G401.6 (cell line): ENCODE results near the gene CDHR3.

ENCODE experiments used
- FAIRE-seq: peaks from 2 replicates; lab custom pipeline; 2012; peaks lifted over from hg19 to GRCh38; lab: Jason Lieb, UNC

The CDHR3 gene

DNA sequence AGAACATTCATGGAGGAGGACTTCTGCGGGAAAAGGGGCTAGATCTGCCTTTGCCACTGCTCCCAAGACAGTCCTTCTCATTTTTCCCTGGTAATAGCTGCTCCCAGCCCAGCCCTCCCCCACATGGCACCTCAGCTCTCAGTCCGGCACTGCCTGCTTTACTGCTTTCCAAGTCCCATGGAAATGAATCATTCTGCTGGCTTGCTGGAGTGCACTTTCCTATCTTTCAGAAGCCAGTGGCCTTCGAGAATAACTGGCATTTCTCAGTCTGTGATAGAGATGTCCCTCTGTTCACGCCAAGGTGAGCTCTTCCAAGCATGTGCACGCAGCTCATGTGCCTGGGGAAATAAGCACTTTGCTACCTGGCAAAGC is 87.7 kb downstream of the CDHR3 start:
- FAIRE-seq, result no peak

DNA sequence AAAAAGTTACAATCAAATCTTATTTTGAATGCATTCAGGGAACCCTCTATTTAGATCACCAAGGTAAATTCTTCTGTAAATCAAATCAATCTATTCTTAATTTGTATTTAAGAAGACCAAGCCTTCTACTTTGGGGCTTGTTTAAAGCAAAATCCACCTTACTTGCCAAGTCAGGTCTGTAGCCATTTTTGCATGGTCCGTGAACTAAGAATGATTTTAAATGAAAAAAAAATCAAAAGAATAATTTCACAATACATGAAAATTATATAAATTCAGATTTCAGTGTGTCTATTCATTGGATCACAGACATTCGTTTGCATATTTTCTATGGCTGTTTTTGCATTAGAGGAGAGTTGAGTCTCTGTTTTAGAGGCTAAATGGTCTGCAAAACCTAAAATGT is 89.6 kb downstream of the CDHR3 start:
- no peak for FAIRE-seq

DNA sequence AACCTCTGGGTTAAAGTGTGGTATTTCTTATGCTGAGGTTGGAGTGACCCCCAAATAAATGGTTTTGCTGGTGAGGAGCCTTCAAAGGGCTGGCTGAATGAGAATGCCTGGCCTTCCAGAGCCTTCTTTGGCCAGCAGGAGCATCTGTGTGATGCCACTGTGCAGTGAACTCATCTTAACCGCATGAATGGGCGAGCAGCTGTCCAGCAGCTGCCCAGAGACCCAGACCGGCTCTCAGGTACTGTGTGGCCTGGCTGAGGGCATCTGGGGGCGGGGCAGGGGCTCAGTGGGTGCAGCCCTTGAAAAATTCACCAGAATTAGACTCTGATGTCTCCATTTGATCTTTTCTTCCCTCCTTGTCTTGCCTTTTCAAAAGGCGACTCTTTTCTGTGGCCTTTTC is 90.0 kb downstream of the CDHR3 start:
- no peak for FAIRE-seq

DNA sequence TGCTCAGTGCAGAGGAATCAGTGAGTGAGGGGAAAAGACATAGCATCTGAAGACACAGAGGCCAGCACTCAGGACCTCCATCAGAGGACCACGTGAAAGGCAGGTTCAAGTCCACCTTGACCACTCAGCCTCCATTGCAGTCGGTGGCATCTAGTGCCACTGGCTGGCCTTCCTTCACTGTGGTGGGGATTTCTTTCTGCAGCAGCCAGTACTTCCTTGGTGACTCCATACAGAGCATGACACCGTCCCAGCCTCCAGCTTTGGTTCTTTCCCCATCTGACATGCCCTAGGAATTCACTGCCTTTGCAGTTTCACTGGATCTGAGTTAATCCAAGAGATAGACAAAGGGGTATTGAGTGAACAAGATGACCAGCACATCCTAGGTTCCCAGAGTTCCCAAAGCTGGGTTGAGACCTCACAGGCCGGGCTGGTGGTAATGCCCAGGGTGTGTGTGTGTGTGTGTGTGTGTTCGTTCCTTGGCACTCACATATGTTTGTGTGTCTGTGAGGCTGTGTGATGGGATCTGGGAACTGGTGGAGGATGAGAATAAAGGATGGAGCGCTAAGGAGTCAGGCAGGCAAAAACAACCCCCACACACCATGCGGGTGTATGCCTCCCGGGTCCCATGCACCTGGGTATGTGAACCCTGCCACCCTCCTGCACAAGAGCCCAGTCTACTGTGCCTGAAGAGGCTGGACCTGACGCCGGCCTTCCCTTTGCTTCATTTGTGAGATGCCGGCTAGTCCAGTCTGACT is 91.3 kb downstream of the CDHR3 start:
- no peak for FAIRE-seq

DNA sequence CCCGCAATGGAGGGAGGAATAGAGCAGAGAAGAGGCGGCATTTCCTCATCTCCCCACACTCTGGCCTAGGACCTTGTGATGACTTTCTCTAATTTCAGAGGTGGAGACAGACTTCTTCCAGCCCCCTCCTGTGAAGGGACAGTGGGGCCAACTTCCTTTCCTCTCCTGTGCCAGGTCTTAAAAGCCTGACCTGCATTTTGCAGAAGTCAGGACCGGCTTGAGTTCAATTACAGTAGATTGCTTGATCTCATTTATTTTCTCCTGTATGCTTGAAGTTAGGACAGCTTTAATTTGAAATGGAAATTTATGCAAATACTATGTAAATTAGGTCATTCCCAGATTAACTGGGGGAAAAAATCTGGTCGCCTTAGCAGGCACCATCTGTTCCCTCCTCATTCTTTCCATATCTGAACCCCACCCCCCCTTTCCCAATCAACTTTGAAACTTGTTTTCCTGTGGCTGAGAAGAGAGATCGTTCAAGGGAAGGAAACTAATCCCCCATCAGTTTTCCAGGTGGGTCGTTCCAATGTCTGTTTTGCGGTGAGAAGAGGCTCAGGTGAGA is 92.0 kb downstream of the CDHR3 start:
- FAIRE-seq, result no peak

DNA sequence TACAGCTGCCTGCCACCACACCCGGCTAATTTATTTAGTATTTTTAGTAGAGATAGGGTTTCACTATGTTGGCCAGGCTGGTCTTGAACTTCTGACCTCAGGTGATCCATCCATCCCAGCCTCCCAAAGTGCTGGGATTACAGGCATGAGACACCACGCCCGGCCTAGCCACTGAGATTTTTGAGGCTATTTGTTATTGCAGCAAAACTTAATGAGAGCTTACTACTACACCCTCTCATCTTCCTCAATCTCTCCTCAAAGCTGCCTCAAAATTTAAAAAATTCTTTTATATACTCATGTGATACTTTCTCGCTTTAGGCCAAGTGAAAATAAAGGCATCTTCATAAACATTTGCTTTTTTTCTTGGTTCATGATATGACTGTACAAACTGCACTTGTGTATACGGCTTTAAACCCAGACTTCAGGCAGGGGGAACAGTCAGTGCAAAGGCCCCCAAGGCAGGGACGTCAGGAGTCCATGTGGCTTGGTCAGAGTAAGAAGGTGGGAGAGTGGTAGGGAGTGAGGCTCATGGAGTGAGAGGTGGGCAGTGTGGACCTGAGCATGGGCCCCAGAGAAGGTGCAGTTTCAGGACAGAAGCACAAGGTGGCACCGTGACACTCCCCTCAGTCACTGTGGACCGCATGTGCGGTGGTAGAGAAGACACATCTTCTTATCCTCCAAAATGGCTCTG is 93.6 kb downstream of the CDHR3 start:
- FAIRE-seq, result no peak

DNA sequence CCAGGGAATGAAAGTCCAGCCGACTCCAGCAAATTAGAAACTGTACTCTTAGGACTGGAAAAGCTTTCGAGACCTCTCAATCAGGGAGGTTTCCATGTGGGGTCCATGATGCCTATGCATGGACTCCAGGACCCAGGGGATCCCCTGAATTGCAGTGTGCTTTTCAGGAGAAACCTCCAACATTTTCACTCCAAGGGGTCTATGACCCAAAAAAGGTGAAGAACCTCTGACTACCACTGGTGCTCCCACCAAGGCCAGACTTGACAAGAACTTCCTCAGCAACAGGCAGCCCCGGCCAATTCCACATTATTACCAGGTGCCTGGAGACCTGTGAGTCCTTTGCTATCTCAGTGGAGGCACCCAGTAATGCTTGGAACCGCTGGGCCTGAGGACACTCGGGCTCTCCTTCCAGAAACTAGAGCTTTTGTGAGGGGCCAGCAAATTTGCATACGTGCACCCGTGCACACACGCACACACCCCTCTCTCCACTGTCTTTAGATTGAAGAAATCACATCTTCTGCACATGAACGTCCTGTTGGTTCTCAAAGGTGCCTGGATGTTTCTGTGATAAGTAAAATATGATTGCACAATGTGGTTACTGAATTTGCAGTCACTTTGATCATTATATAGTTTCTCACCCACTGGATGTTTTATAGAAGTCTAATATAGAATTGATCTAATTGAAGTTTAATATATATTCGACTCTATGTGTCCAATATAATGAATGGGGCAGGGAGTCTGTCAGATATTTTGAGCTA is 94.3 kb downstream of the CDHR3 start:
- FAIRE-seq, result no peak

DNA sequence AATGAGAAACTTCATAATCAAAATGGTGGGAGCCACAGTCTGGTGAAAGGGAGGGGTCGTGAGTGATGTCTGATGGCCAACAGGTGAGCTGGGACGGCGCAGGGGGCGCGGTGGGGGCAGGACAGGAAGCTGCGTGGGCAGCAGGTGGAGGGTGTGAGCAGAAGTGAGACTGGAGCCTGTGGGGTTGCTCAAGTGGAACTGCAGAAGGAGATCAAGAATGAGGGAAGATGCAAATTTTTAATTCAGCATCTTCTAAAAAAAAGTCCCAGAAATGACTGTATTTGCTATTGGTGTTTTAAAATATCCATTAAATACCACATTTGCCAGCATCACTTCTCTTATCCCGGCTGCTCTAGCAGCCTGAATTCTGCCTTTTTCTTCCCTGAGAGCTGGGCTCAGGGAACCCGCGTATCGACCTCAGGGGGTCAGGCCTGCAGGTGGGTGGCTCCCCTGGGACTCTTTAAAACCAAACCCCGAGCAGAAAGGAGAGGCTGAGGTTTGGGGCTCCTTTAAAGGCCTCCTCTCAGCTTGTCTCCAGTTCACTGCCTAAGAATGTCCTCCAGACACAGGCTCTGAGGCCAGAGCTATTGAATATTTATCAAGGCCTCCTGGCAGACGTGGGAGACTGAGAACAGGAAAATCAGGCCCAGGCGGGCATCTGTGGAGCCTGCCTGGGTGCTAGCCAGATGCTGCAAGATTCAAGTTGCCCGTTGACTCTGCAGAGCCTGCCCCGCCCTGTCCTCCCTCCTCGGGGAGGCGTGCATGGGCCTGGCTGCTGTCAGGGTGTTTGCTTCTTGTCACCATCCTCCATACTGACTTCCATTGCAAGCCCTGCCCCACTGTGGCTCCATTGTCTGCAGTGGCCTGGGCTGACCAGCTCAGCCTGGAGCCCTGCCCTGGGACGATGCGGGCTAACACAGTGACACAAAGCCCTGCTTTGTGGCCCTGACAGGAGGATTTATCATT is 95.2 kb downstream of the CDHR3 start:
- FAIRE-seq, result no peak

DNA sequence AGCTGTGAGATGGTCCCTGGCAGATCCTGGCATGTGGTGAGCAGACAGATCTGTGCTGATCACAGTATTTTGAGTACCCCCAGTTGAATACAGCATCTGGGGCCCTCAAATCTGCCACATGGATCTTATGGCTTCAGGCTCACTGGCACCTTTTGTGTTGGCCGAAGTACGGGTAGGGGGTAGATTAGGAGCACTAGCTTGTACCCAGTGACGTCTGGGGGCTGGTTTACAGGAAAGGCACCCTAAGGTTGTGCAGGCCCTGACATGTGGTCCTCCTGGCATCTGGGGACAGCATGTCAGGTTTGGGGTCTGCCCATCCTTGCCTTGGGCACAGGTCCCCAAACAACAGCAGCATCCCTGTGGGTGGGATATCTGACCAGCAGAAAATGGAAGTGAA is 95.9 kb downstream of the CDHR3 start:
- FAIRE-seq, result no peak

DNA sequence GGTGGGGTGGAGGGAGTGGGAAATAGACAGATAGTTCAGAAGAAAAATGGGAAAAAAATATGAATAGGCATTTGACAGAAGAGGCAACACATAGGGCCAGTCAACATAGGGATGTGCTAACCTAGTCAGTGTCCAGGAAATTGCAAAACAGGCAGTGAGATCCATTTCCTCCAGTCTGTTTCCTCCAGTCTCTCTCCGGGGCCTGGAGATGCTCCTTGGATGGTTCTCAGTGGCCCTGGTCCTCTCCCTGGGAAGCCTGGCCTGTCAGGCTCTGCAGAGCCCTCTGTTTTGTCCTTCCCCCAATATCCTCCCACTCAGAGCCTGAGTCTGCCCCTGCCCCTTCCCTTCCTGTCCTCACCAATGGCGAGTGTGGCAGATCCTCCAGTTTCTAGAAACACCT is 96.5 kb downstream of the CDHR3 start:
- FAIRE-seq, result no peak

DNA sequence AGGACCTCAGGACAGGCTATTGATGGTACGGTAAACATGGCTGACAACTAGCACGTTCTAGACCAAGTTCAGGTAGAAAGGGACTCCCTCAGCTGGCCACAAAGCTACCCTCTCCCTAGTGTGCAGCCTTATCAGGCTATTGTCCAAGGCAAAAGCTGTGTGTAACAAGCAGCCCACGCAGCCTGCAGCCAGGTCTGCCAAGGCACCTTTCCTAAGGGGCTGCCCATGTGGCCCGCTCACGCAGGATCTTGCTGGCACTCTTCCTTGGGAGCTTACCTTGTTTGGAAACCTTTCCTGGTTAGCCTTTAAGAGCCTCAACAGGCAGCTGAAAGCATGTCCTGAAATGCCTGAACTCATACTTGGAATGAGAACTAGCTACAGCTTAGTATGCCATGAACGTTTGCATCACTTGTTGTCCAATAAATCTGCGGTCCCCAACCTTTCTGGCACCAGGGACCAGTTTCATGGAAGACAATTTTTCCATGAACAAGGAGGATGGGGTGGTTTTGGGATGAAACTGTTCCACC is 97.4 kb downstream of the CDHR3 start:
- FAIRE-seq, result no peak

DNA sequence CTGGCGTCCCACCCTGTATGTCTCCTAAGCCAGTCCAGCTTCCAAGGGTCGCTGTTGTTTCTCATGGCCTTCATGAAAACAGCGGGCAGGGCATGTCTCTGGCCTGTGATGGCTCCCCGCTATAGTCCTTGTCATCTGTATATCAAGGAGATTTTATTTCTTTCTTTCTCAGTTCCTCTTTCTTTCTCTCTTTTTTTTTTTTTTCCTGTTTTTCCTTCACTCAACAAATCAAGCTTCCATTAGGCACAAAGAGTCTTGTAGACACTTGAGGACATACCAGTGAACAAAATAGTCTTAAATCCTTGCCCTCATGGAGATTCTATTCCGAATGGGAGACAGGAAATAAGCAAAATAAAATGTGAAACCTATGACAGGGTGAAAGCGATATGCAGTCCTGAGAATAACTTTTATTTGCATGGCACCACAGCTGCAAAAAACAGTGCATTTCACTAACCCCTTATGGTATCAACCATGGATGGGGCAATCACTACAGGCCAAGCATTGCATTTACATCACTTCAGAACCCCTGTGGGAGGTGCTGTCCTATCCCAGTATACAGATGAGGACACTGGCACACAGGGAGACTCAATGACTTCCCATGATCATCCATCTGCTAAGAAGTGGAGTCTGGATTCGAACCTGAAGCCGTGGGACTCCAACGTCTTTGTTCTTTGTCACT is 98.4 kb downstream of the CDHR3 start:
- no peak for FAIRE-seq

DNA sequence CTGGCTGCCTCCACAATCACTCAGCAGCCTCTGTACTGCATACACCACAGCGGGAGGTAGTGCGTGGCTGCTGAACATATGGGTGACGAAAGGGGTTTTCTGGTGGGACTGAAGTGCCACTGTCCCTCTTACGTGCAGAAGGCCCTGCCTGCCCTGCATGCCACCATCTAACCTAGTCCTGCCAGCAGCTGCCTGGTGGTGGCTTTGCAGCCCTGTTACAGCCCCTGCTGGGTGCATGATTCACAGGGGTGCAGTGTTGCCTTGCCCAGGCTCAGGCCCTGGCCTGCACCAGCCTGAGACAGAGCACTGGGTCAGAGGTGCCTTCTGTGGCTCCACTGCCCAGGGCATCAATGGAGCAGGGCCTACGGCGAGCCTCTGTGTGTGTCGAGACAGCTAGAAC is 98.9 kb downstream of the CDHR3 start:
- no peak for FAIRE-seq

DNA sequence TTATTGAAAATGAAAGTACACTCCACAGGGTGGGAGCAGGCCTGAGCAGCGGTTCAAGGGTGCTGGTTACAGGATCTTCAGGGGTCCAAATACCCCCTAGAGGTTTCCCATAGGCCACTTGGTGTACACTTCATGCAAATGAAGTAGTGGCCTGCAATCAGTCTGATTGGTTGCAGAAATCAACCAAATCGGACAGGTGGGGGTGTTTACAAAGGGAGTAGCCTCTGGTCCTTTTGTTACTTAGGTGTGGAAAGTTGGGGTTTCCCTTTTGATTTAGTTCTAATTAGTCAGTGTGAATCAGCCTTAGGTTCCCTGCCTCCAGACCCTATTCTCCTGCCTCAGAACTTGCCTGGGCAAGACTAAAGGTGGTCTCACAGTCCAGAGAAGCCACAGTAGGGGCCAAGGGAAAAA is 99.5 kb downstream of the CDHR3 start:
- FAIRE-seq, result no peak

DNA sequence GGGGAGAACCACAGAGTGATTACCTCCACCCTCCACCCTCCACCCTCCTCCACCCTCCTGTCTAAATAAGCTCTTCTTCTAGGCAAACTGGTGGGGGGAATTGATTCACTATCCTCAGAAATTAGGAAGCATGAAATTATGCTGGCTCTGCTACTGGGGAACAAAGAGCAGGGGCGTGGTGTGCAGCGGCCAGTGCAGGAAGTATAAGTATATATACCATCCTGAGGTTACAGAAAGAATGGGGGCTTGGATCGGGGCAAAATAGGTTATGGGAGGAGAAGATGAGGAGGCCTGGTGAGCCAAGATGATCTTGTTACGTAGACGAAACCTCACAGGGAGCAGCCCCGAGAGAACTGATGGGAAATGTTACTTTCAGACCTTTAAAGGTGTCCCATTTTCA is 100.0 kb downstream of the CDHR3 start:
- FAIRE-seq, result no peak

DNA sequence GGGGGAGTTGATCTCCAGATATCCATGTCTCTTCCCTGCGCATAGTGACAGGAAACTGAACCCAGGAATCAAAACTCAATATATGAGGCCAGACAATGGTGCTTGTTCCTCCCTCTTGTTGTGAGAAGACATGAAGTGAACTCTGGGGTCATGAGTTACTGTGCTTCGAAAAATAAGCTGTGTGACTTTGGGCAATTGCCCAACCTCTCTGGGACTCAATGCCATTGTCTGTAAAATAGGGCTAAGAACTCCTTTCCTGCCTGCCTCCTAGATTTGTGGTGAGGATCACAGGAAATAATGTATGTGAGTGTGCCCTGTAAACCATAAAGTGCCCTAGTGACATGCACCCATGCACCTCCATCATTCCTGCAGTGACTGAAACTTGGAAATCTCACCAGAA is 100.6 kb downstream of the CDHR3 start:
- FAIRE-seq, result no peak

DNA sequence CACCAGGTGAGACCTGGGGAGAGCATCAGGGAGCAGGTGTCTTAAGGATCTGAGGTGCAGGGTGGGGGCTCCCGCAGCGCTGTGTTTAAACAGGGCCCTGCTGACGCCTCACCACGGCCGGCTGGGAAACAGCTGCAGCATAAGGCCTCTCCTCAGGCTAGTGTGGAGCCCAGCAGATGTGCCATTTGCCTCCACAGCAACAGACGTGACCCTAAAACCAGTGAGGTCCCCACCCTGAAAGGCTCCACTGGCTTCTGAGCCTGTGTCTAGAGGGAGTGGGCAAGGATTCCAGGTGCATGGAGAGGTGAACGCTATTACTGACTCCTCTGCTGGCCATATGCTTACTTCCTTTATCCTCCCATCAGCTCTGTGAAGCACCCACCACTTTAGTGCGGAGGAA is 101.3 kb downstream of the CDHR3 start:
- no peak for FAIRE-seq

DNA sequence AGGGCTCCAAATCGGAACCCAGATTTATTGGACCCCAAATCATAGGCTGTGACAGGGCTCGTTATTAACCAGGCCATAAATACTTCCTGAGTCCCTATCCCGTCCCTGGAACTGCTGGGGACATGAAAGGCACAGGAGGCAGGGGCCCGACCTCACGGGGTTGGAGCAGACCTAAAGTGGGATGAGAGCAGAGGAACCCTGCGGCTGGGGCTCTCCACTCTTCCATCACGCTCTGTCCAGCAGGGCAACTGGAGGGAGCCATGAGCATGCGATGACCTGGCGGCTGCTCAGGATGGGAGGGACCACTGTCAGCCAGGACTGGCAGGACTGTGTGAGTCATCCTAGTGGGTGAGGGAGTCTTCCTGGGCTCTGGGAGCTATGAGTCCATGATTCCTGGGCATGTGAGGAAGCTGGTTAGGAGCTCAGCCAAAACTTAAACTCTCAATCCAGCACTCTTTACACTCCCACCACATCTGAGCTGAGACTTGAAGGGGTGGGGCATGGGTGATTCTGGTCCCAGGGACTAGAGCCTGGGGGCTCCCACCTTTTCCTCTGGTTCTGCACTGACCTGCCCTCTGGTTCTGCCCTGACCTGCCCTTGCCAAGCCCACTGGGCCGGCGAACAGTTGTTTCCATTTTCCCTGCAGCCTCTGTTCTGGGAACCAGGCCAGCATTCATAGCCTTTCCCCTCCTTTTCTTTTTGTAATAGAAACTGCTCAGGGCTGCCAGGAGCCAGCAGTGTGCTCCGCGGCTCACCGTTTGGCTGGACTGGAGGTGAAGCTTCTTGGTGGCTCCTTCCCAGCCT is 101.9 kb downstream of the CDHR3 start:
- FAIRE-seq, result no peak

DNA sequence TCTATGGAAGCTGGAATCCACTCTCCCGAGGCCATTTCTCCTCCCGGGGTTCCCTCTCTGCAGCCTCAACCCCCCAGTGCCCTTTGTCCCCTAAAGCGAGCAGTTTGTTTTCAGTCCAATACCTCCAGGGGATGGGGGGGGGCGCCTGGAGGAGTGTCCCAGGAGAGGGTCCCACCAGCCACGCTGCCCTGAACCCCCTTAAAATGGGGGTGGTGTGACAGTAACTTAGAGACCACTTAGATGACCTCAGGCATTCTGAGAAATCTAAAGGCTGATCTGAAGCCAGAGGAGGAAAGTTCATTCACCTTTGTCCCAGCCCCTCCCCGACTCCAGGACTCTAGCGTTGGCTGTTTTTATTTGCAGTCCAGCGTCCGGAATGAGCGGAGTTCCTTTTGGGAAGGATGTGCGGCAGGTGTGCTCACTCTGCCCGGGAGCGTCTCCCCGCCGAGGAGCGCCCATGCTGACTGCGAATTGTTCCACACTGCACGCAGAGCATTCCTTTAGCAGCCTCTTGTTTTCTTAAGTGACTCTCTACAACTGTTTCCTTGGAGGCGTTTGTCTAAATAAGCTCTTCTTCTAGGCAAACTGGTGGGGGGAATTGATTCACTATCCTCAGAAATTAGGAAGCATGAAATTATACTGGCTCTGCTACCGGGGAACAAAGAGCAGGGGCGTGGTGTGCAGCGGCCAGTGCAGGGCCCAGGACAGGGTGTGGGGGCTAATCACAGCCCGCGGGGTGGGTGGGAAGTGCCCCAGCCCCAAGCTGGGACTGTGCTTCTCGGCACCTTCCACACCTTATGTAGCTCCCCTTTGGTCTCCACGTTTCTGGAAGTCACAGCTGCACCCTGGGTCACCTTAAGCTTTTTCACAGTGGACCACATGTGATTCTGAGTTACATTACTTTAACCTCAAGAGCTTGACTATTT is 102.8 kb downstream of the CDHR3 start:
- no peak for FAIRE-seq
